ENCODE results near the gene GLIS1.

The GLIS1 gene

DNA sequence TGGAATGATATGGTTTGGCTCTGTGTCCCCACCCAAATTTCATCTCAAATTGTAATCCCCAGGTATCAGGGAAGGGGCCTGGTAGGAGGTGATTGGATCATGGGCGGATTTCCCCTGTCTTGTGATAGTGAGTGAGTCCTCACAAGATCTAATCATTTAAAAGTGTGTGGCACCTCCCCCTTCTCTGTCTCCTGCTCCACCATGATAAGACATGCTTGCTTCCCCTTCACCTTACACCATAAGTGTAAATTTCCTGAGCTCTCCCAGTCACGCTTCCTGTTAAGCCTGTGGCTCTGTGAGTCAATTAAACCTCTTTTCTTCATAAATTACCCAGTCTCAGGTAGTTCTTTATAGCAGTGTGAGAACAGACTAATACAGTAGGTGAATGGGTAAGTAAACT is 170.4 kb downstream of the GLIS1 start:
- DNase-seq: no peak
- Histone ChIP-seq H3K4me1 (ENCODE audit: control insufficient read depth, insufficient read depth, low read length, poor library complexity, severe bottlenecking) (no peaks in the 10 kb centered on the region), H3K4me3 (ENCODE audit: insufficient read depth, low read depth, low read length, poor library complexity, severe bottlenecking) (no peak overlapping the region), H3K9me3 (ENCODE audit: control insufficient read depth, low read length) (no peaks in the 10 kb centered on the region), H3K27me3 (replicated peaks; ENCODE audit: control insufficient read depth, insufficient read depth, low read length, poor library complexity, severe bottlenecking) (no peaks in the 10 kb centered on the region), H3K27ac (ENCODE audit: insufficient read depth, low read length, poor library complexity, severe bottlenecking) (no peak overlapping the region), H3K36me3 (ENCODE audit: control insufficient read depth, insufficient read depth, low read length) (no peaks in the 10 kb centered on the region)

DNA sequence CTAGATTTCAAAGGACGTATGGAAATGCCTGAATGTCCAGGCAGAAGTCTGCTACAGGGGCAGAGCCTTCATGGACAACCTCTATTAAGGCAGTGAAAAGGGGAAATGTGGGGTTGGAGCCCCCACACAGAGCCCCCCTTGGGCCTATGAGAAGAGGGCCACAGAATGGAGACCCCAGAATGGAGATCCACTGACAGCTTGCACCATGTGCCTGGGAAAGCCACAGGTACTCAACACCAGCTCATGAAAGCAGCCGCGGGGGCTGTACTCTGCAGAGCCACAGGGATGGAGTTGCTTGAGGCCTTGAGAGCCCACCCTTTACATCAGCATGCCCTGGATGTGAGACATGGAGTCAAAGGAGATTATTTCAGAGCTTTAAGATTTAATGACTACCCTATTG is 171.1 kb downstream of the GLIS1 start:
- H3K27me3 ChIP-seq (replicated peaks; ENCODE audit: control insufficient read depth, insufficient read depth, low read length, poor library complexity, severe bottlenecking): peaks cover 2% of the 10 kb centered on the region
- no peaks in the 10 kb centered on the region for H3K36me3 ChIP-seq (ENCODE audit: control insufficient read depth, insufficient read depth, low read length)
- H3K9me3 ChIP-seq (ENCODE audit: control insufficient read depth, low read length): no peaks in the 10 kb centered on the region
- H3K27ac ChIP-seq (ENCODE audit: insufficient read depth, low read length, poor library complexity, severe bottlenecking): no peak overlapping the region
- no peak overlapping the region for H3K4me3 ChIP-seq (ENCODE audit: insufficient read depth, low read depth, low read length, poor library complexity, severe bottlenecking)
- no peaks in the 10 kb centered on the region for H3K4me1 ChIP-seq (ENCODE audit: control insufficient read depth, insufficient read depth, low read length, poor library complexity, severe bottlenecking)
- DNase-seq: no peak

DNA sequence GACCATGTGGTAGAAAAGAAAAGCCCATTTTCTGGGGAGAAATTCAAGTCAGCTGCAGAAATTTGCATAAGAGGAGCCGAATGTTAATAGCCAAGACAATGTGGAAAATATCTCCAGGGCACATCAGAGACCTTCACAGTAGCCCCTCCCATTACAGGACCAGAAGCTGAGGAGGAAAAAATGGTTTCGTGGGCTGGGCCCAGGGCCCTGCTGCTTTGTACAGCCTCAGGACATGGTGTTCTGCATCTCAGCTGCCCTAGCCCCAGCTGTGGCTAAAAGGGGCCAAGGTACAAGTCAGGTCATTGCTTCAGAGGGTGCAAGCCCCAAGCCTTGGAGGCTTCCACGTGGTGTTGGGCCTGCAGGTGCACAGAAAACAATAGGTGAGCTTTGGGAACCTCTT is 171.5 kb downstream of the GLIS1 start:
- H3K27me3 ChIP-seq (replicated peaks; ENCODE audit: control insufficient read depth, insufficient read depth, low read length, poor library complexity, severe bottlenecking): peaks cover 6% of the 10 kb centered on the region
- DNase-seq: no peak

DNA sequence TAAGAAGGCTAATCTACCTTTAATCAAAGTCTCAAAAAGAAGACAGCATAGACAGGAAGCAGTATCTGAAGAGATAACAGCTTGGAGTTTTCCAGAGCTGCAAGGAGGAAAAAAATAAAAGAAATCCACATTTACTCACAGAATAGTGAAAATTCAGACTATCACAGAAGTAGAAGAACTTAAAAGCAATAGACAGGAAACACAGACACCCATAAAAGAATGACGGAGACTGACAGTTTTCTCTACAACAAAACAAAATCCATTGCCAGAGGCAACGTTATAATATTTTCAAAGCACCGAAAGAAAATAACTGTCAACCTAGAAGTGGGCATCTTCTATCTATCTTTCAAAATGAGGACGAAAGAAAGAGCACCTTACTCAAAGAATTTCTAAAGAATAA is 175.4 kb downstream of the GLIS1 start:
- DNase-seq: no peak
- Histone ChIP-seq H3K4me3 (ENCODE audit: insufficient read depth, low read depth, low read length, poor library complexity, severe bottlenecking) (no peak overlapping the region), H3K36me3 (ENCODE audit: control insufficient read depth, insufficient read depth, low read length) (no peaks in the 10 kb centered on the region), H3K27ac (ENCODE audit: insufficient read depth, low read length, poor library complexity, severe bottlenecking) (no peak overlapping the region), H3K27me3 (replicated peaks; ENCODE audit: control insufficient read depth, insufficient read depth, low read length, poor library complexity, severe bottlenecking) (peaks cover 11% of the 10 kb centered on the region), H3K4me1 (ENCODE audit: control insufficient read depth, insufficient read depth, low read length, poor library complexity, severe bottlenecking) (no peaks in the 10 kb centered on the region), H3K9me3 (ENCODE audit: control insufficient read depth, low read length) (no peaks in the 10 kb centered on the region)

More for the DNA sequence above, 171.5 kb downstream of the GLIS1 start:
- Histone ChIP-seq H3K9me3 (ENCODE audit: control insufficient read depth, low read length) (no peaks in the 10 kb centered on the region), H3K36me3 (ENCODE audit: control insufficient read depth, insufficient read depth, low read length) (no peaks in the 10 kb centered on the region), H3K27ac (ENCODE audit: insufficient read depth, low read length, poor library complexity, severe bottlenecking) (no peak overlapping the region), H3K4me3 (ENCODE audit: insufficient read depth, low read depth, low read length, poor library complexity, severe bottlenecking) (no peak overlapping the region), H3K4me1 (ENCODE audit: control insufficient read depth, insufficient read depth, low read length, poor library complexity, severe bottlenecking) (no peaks in the 10 kb centered on the region)

DNA sequence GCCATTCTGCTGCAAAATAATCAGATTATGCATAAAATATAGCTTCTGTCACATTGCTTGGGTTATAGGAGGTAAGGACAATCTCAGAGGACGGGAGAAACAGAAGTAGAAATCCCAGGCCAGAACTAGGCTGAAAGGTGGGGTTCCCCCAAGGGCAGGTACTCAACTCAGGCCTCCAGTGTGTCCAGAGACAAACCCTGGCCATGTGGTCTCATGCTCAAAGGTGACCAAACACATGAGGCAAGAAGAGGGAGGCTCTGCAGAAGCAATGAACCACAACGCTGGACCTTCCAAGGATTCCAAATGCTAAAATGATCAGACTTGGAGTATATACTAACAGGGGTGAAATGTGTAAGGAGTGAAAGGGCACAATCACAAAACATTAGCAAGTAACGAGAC is 176.0 kb downstream of the GLIS1 start:
- Histone ChIP-seq H3K27me3 (replicated peaks; ENCODE audit: control insufficient read depth, insufficient read depth, low read length, poor library complexity, severe bottlenecking) (peaks cover 11% of the 10 kb centered on the region), H3K36me3 (ENCODE audit: control insufficient read depth, insufficient read depth, low read length) (no peaks in the 10 kb centered on the region), H3K4me1 (ENCODE audit: control insufficient read depth, insufficient read depth, low read length, poor library complexity, severe bottlenecking) (no peaks in the 10 kb centered on the region), H3K4me3 (ENCODE audit: insufficient read depth, low read depth, low read length, poor library complexity, severe bottlenecking) (no peak overlapping the region), H3K9me3 (ENCODE audit: control insufficient read depth, low read length) (no peaks in the 10 kb centered on the region), H3K27ac (ENCODE audit: insufficient read depth, low read length, poor library complexity, severe bottlenecking) (no peak overlapping the region)
- no peak for DNase-seq

DNA sequence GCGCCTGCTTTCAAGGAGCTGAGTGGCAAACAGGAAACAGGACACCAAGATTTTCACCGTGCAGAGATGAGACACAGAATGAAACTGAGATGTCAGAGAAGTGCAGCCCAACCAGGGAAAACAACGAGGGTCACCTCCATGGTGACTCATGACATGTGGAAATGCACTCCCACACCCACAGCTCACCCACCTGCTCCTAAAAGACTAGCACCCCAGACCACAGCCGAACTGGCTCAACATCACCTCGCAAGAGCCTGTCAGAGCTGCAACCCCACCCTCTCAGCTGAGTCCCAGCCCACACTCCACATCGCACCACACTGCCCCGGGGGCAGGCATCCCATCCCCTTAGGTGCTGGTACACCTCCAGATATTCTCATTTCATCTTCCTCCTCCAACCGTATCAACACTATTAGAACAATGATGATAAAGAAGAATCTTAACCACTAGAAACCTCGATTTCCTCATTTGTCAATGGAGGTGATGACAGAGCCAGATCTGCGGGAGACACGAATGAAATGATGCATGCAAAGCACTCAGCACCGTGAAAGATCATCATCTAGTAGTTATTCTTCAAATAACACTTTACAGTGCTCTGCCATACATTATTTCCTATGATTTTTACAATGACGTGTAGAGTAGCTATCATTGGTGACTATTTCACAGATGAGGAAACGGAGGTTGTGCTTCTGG is 176.5 kb downstream of the GLIS1 start:
- no peak for DNase-seq
- no peak overlapping the region for H3K27ac ChIP-seq (ENCODE audit: insufficient read depth, low read length, poor library complexity, severe bottlenecking)
- no peaks in the 10 kb centered on the region for H3K36me3 ChIP-seq (ENCODE audit: control insufficient read depth, insufficient read depth, low read length)
- no peaks in the 10 kb centered on the region for H3K4me1 ChIP-seq (ENCODE audit: control insufficient read depth, insufficient read depth, low read length, poor library complexity, severe bottlenecking)
- no peak overlapping the region for H3K4me3 ChIP-seq (ENCODE audit: insufficient read depth, low read depth, low read length, poor library complexity, severe bottlenecking)
- H3K9me3 ChIP-seq (ENCODE audit: control insufficient read depth, low read length): no peaks in the 10 kb centered on the region
- H3K27me3 ChIP-seq (replicated peaks; ENCODE audit: control insufficient read depth, insufficient read depth, low read length, poor library complexity, severe bottlenecking): peaks cover 11% of the 10 kb centered on the region

DNA sequence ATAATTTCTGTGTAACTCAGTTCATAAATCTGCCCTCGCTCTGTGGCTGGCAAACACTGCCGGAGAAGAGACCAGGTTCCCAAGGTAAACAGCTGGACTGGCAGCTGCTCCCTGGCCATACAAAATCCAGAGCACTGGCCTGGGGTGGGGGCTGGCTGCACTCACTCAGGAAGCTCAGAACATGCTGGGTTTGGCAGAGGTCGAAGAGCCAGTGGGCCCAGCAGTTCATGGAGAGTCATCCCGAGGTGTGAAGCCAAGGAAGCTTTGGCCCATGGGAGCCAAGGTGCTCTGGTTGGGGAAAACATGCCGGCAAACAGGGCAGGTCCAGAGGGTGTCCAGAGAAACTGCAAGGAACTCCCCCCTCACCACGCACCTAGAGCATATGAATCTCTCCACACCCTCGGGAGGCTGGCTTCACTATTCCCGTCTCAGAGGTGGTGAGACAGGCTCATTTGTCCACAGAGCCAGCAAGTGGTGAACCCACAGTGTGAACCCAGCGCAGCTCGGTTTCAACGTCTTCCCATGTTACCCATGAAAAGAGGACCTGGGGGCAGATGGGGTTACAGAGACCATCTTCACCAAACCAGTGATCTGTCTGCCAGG is 177.4 kb downstream of the GLIS1 start:
- H3K9me3 ChIP-seq (ENCODE audit: control insufficient read depth, low read length): no peaks in the 10 kb centered on the region
- no peaks in the 10 kb centered on the region for H3K36me3 ChIP-seq (ENCODE audit: control insufficient read depth, insufficient read depth, low read length)
- no peak overlapping the region for H3K4me3 ChIP-seq (ENCODE audit: insufficient read depth, low read depth, low read length, poor library complexity, severe bottlenecking)
- no peak for DNase-seq
- no peak overlapping the region for H3K27ac ChIP-seq (ENCODE audit: insufficient read depth, low read length, poor library complexity, severe bottlenecking)
- H3K4me1 ChIP-seq (ENCODE audit: control insufficient read depth, insufficient read depth, low read length, poor library complexity, severe bottlenecking): no peaks in the 10 kb centered on the region
- peaks cover 11% of the 10 kb centered on the region for H3K27me3 ChIP-seq (replicated peaks; ENCODE audit: control insufficient read depth, insufficient read depth, low read length, poor library complexity, severe bottlenecking)

DNA sequence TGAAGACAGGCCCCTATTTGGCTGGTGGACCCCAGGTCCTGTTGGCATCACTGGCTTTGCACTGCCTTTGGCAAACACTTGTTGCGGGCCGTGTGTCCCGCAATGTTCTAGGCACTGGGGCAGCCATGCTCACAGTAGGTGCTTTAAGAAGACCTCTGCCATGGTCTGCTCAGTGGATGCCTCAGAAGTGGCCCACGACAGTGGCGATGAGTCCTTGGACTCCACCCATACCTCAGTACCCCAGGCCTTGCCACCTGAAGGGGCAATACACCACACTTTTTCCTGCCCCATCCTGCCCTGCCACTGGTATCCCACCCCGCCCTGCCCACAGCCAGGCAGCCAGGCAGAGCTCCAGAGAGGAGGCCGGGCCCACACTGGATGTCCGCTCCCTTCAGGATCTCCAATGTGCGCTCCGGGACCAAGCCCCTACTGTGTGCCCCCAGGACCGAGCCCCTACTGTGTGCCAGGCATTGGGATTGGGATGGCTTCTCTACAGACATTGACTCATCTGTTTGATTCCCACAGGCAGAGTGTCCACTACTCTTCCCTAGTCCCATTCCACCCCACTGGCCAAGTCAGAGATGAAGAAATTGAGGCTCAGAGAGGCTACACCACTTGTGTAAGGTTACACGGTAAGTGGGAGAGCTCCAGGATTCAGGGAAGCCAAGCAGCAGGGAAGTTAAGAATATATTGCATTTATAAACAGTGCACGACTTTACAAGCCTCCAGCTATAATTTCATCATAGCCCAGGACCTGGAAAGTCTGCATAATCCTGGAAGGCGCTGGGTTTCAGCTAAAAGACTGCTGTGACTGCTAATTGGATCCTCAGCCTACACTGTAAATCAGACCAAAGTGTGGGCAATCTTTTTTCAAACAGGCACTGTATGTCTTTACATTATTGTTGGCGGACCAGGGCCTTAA is 178.1 kb downstream of the GLIS1 start:
- no peak overlapping the region for H3K27ac ChIP-seq (ENCODE audit: insufficient read depth, low read length, poor library complexity, severe bottlenecking)
- H3K4me1 ChIP-seq (ENCODE audit: control insufficient read depth, insufficient read depth, low read length, poor library complexity, severe bottlenecking): no peaks in the 10 kb centered on the region
- no peak overlapping the region for H3K4me3 ChIP-seq (ENCODE audit: insufficient read depth, low read depth, low read length, poor library complexity, severe bottlenecking)
- peaks cover 11% of the 10 kb centered on the region for H3K27me3 ChIP-seq (replicated peaks; ENCODE audit: control insufficient read depth, insufficient read depth, low read length, poor library complexity, severe bottlenecking)
- DNase-seq: no peak
- H3K9me3 ChIP-seq (ENCODE audit: control insufficient read depth, low read length): no peaks in the 10 kb centered on the region
- H3K36me3 ChIP-seq (ENCODE audit: control insufficient read depth, insufficient read depth, low read length): no peaks in the 10 kb centered on the region

DNA sequence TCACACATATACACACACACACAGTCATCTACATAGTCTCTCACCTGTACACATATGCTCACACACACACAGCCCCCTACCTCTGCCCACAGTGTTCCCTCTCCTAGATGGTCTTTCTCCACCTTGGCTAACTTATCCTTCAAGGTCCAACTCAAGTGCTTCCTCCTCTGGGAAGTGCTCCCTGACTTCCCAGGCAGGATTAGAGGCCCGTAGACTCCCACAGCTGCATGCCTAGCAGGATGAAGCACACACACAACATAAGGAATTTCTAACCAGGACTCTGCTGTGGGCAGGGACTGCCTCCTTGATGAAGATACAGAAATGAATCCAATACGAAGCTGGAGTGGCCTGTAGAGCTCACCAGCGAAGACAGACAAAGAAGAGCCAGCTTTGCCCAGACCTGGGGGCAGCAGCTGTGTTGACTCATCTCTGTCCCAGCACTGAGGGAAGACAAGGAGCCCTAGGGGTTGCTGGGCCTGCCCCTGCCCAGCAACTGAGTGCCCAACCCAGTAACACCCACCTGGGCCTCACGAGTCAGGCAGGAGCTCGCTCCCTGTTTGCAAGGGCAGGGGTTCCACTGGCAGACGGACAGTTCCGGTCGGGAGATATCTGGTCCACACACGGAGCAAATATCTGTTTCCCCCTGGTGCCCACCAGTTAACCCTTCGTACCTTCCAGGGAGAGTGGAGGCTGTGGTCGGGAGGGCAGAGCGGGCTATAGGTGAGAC is 178.9 kb downstream of the GLIS1 start:
- Histone ChIP-seq H3K9me3 (ENCODE audit: control insufficient read depth, low read length) (no peaks in the 10 kb centered on the region), H3K4me3 (ENCODE audit: insufficient read depth, low read depth, low read length, poor library complexity, severe bottlenecking) (no peak overlapping the region), H3K4me1 (ENCODE audit: control insufficient read depth, insufficient read depth, low read length, poor library complexity, severe bottlenecking) (no peaks in the 10 kb centered on the region), H3K27ac (ENCODE audit: insufficient read depth, low read length, poor library complexity, severe bottlenecking) (no peak overlapping the region), H3K36me3 (ENCODE audit: control insufficient read depth, insufficient read depth, low read length) (no peaks in the 10 kb centered on the region), H3K27me3 (replicated peaks; ENCODE audit: control insufficient read depth, insufficient read depth, low read length, poor library complexity, severe bottlenecking) (peaks cover 11% of the 10 kb centered on the region)
- DNase-seq: no peak

Data from effector memory CD4-positive, alpha-beta T cell (primary cell).